Hematopoietic multipotent progenitor cell (in vitro differentiated cells): ENCODE measurements around the gene KLB. TPM values are rescaled to one million over a fixed set of nuclear protein-coding genes. Genes with fewer than 3 reads are reported as not detected.
A peak's percentile ranks its signal among the peaks of the same experiment; 100 is the strongest.
"Not testable (repeated sequence)": the region's sequence is repeated elsewhere in the genome, so short reads cannot be mapped to it uniquely, and the experiment has no call there.

Source experiments
- DNase-seq, 3 donors: peaks; one replicate each; pipeline ENCODE4 v3.0.0-alpha.2; 2011 to 2015; ENCODE audit warnings: low read depth in 2 of 3, low spot score in 2 of 3
- total RNA-seq: library from RNA; depleted of rRNA; stranded (reverse); fragments of >200 nt; gene quantifications from one replicate; pipeline ENCODE4 v1.2.3, GENCODE V29; 2012

Gene KLB
- total RNA-seq, 1 donor = under 0.01 TPM

DNA sequence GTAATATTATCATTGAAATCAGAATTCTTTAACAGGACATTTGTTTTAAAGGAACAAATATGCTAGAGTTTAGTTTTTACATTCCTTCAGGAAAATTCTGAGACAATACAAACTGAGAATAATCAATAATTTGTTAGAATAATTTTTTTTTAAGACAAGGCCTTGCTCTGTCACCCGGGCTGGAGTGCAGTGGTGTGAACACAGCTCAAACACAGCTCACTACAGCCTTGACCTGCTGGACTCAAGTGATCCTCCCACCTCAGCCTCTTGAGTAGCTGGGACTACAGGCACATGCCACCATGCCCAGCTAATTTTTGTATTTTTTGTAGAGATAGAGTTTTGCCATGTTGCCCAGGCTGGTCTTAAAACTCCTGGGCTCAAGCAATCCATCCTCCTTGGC lies 18.6 kb downstream of the KLB start:
- not testable (repeated sequence) for DNase-seq

- DNase-seq = no peak
These were observed 20.0 kb downstream of the KLB start for GRCh38 chr4:39426728-39427127.

GRCh38 chr4:39427520-39428114 lies 20.9 kb downstream of the KLB start:
- no peak for DNase-seq

- no peak for DNase-seq
These were observed 23.0 kb downstream of the KLB start for GRCh38 chr4:39429476-39430334.

DNA sequence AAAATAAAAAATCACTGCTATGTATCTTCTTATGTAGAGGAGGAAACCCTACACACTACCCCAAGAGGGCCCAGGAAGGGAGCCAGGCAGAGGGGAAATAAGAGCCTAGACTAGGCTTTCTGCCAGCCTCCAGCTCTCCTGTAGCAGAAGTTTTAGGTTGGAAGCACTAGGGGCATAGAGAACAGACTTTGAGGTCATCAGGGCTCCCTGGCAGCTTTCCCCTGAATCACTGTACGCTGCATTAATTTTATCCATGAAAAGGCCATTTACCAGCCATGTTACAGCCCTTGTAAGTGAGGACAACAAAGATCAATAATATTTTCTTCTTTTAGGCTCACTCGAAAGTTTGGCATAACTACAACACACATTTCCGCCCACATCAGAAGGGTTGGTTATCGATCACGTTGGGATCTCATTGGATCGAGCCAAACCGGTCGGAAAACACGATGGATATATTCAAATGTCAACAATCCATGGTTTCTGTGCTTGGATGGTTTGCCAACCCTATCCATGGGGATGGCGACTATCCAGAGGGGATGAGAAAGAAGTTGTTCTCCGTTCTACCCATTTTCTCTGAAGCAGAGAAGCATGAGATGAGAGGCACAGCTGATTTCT lies 27.3 kb downstream of the KLB start:
- DNase-seq = no peak

DNA sequence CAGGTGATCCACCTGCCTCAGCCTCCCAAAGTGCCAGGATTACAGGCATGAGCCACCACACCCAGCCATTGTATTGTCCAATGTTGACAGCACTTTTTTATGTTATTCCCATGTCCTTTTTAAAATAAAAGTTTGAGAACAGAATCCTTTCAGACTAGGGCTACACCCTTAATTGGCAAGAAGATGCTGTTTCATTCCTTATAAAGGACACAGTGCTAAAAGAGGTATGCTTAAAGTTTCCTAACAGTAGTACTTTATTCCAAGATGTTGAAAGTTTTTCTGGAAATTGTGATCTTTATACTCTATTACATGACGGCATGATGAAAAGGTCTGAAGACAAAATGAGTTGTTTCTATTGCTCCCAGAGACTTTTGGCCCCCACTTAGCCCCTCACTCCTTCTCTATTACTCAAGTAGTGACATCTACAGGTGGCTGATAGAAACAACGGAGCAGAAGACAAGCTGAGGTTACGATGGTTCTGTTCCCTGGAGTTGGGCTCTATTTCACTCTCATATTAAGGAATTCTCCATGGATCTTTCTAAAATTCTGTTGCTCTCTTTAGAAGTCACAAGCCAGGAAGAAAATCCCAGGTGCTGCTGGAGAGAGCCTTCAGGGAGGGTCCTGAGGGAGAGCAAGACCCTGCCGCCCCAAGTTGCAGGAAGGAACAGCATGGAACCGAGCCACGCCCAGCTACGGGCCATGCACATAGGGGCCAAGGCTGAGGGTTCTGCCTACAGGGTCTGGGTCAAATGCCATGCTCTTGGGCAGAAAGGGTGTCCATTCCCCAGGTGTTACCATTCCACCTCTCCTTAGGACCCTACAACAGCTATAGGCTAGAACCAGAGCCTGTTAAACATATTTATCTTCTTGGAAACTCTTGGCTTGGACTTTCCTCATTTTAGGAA lies 29.2 kb downstream of the KLB start:
- no peak for DNase-seq

- no peak for DNase-seq
These were observed 34.9 kb downstream of the KLB start for GRCh38 chr4:39441593-39441992.

- DNase-seq = no peak
These were observed 36.3 kb downstream of the KLB start for GRCh38 chr4:39442998-39443397.

DNA sequence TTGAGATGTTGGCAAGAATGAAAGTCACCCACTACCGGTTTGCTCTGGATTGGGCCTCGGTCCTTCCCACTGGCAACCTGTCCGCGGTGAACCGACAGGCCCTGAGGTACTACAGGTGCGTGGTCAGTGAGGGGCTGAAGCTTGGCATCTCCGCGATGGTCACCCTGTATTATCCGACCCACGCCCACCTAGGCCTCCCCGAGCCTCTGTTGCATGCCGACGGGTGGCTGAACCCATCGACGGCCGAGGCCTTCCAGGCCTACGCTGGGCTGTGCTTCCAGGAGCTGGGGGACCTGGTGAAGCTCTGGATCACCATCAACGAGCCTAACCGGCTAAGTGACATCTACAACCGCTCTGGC lies 39.7 kb downstream of the KLB start:
- DNase-seq = no peak

DNA sequence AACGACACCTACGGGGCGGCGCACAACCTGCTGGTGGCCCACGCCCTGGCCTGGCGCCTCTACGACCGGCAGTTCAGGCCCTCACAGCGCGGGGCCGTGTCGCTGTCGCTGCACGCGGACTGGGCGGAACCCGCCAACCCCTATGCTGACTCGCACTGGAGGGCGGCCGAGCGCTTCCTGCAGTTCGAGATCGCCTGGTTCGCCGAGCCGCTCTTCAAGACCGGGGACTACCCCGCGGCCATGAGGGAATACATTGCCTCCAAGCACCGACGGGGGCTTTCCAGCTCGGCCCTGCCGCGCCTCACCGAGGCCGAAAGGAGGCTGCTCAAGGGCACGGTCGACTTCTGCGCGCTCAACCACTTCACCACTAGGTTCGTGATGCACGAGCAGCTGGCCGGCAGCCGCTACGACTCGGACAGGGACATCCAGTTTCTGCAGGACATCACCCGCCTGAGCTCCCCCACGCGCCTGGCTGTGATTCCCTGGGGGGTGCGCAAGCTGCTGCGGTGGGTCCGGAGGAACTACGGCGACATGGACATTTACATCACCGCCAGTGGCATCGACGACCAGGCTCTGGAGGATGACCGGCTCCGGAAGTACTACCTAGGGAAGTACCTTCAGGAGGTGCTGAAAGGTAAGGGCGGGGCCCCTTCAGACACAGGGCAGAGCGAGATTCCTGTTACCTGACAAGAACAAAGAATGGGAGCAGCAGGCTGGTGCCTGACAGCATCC lies 40.3 kb downstream of the KLB start:
- peak in 2 of 3 donors; percentile 82 to 84 for DNase-seq

DNA sequence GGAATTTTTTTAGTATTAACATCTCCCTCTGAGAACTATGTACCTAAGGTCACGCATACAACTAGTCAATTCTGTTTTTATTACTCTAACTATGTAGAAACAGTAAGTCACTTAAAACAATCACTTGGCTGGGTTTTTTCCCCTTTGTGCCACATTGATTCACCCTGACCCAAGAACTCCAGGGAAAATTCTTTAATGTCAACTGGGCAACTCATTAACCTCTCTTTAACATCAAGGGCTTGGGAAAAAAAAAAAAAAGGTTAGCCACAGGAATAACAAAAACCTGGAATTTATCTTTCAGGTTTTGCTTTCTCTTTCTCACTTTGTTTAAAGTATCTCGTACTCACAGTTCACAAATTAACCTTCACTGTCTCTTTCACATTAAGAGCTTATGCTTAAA lies 43.9 kb downstream of the KLB start:
- no peak for DNase-seq

- DNase-seq = no peak
These were observed 44.8 kb downstream of the KLB start for GRCh38 chr4:39451423-39452023.

GRCh38 chr4:39452153-39452859 lies 45.6 kb downstream of the KLB start:
- DNase-seq = no peak

- DNase-seq = no peak
These were observed 46.3 kb downstream of the KLB start for GRCh38 chr4:39452860-39453587.

DNA sequence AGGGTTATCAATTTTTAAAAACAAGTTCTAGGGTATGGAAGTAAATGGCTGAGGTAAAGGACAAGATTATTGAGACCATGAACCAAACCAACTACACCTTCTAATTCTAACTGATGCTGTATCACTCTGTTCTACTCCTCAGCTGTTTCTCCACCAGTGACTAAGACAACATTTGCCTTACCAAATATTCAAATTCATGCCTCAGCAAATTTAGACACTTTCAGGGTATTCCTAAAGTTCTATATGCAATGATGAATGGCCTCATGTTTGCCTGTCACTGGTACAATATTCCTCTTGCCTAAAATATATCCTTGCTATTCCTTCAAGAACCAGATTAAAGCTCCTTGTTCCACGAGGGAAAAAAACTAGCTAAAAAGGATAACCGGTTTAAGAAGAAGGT lies 47.0 kb downstream of the KLB start:
- no peak for DNase-seq

DNA sequence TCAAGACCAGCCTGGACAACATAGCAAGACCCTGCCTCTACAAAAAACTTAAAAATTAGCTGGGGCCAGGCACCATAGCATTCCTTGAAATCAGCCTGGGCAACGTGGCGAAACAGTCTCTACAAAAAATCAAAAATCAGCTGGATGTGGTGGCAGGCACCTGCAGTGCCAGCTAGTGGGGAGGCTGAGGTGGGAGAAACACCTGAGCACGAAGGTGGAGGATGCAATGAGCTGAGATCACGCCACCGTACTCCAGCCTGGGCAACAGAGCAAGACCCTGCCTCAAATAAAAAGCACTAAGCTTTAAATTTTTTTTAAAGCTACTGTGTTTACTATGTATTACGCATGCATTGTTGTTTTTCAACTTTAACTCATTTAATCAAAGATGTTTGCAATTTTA lies 48.8 kb downstream of the KLB start:
- no peak for DNase-seq

DNA sequence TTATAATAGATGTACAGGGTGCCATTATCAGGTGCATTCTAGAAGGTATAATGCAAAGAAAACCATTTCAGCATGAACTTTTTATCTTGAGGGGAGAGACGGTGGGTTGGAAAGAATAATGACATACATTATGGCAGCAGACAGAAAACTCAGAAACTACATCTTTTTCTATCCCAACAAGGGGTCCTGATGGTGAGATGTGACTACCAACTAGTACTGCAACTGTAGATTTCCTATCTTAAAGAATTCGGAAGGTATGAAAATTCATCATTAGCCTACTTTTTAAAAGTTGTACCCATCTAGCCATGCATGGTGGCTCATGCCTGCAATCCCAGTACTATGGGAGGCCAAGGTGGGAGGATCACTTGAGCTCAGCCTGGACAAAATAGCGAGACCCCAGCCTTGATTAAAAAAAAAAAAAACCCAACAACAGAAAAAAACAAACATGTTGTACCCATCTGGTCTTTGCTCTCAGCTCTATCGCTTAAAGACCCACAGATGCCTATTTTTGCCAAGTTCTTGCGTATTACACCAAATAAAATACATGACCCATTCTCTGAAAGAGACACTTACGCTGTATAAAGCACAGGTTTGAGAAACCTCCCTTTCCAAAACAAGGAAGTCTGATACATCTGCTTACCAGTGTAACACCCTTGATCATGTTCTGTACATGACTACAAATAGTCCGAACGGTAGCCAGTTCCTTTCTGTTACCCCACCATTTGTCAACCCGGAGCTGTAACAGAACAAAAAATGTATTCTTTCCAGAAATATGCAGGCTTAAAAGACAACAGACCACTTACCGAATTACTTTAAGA lies 50.4 kb downstream of the KLB start:
- DNase-seq = no peak

- DNase-seq = not testable (repeated sequence)
These were observed 51.4 kb downstream of the KLB start for GRCh38 chr4:39458161-39458504.
